Effector memory CD4-positive, alpha-beta T cell (primary cell): ENCODE data around the gene LDAF1.

Source experiments
- DNase-seq, 3 donors: peaks; one replicate each; pipeline ENCODE4 v3.0.0-alpha.2; 2020
- H3K27ac ChIP-seq: 2 replicates; pipeline ENCODE4 v1.7.0; 2013; ENCODE audit warnings: mild to moderate bottlenecking, low read length, moderate library complexity; ENCODE audit not compliant: insufficient read depth, poor library complexity, severe bottlenecking
- H3K27me3 ChIP-seq: replicated peaks from 2 replicates; pipeline ENCODE4 v1.7.0; 2013; ENCODE audit warnings: mild to moderate bottlenecking, low read length; ENCODE audit not compliant: insufficient read depth, control insufficient read depth, poor library complexity, severe bottlenecking
- H3K36me3 ChIP-seq: 2 replicates; pipeline ENCODE4 v1.7.0; 2013; ENCODE audit warnings: mild to moderate bottlenecking, low read length, moderate library complexity; ENCODE audit not compliant: control insufficient read depth, insufficient read depth
- H3K4me1 ChIP-seq: 2 replicates; pipeline ENCODE4 v1.7.0; 2013; ENCODE audit warnings: low read length, mild to moderate bottlenecking; ENCODE audit not compliant: control insufficient read depth, insufficient read depth, poor library complexity, severe bottlenecking
- H3K4me3 ChIP-seq: 2 replicates; pipeline ENCODE4 v1.7.0; 2013; ENCODE audit warnings: low read length, low read depth, mild to moderate bottlenecking; ENCODE audit not compliant: insufficient read depth, poor library complexity, severe bottlenecking
- H3K9me3 ChIP-seq: 2 replicates; pipeline ENCODE4 v1.7.0; 2013; ENCODE audit warnings: mild to moderate bottlenecking, low read length, moderate library complexity; ENCODE audit not compliant: control insufficient read depth

The LDAF1 gene

GRCh38 chr16:21228361-21228872 is 69.9 kb downstream of the LDAF1 start:
- H3K36me3 ChIP-seq, result no peaks in the 10 kb centered on the region
- H3K4me3 ChIP-seq, result no peak overlapping the region
- H3K27me3 ChIP-seq, result no peaks in the 10 kb centered on the region
- H3K4me1 ChIP-seq, result no peaks in the 10 kb centered on the region
- no peak overlapping the region for H3K27ac ChIP-seq
- DNase-seq, result no peak
- no peaks in the 10 kb centered on the region for H3K9me3 ChIP-seq
